Dermis microvascular lymphatic vessel endothelial cell (primary cell): ENCODE data around the gene ZNF470. TPM values are rescaled to one million over a fixed set of nuclear protein-coding genes. Genes with fewer than 3 reads are reported as not detected.

Experiments
- DNase-seq, 2 donors: peaks; one replicate each; pipeline versions ENCODE4 v3.0.0 to v3.0.0-alpha.2; 2010; ENCODE audit warnings: low read depth in 2 of 2
- total RNA-seq: library from RNA; depleted of rRNA; stranded (reverse); fragments of >200 nt; gene quantifications from 2 replicates; pipeline ENCODE4 v1.2.1, GENCODE V29; 2014

Gene ZNF470
- total RNA-seq: 3.1 and 3.5 TPM in 2 replicates

DNA sequence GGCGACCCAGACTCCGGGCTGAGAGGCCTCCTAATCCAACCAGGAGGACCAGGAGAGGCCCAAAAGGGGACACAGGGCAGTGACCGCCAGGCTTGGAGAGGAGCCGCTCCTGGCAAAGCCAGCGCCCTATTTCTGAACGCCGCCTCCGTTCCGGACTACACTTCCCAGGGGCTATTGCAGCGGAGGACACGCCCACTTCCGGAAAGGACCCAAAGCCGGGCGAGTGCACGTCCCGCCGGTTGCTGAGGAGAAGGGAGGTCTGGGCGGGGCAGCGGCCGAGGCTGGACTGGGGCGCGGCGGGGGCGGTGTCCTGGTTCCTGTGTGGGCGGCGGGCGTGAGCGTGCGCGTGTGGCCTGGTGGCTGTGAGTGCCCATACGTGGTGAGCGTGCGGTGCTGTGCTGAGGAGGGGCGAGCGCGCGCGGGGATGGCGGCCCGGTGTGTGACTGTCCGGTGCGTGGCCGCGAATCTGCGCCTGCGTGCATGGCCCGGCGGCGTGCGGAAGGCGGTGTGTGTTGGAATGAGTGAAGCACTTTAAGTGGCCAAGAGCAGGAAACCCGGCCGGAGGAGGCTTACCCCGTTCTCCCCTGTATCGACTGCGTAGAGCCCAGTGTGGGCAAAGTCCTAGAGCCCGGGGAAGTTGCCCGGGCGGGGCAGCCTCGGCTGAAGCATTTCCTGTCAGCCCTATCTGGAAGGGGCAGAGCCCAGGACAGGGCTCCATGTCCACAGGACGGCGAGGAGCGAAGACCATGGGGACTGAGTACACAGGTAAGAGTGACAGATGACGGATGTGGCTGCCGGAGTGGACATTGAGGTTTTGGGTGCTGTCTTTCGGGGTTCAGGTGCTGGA is at the start of gene ZNF470:
ZNF470 (plus strand) TSS at position 195 of the 847 bp plus-strand sequence. CDS start 2,844 bp downstream, outside the sequence.
- peak; percentile 82 to 93 for DNase-seq

DNA sequence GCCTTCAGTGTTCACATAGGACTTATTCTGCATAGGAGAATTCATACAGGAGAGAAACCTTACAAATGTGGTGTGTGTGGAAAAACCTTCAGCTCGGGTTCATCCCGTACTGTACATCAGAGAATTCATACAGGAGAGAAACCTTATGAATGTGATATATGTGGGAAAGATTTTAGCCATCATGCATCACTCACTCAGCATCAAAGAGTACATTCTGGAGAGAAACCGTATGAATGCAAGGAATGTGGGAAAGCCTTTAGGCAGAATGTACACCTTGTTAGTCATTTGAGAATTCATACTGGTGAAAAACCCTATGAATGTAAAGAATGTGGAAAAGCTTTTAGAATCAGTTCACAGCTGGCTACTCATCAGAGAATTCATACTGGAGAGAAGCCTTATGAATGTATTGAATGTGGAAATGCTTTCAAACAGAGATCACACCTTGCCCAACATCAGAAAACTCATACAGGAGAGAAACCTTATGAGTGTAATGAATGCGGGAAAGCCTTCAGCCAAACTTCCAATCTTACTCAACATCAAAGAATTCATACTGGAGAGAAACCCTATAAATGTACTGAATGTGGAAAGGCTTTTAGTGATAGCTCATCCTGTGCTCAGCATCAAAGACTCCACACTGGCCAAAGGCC is 41.9 kb upstream of the ZNF470 start:
- no peak for DNase-seq

GRCh38 chr19:56537442-56537841 is 29.8 kb upstream of the ZNF470 start:
- no peak for DNase-seq

- DNase-seq: peak; percentile 74 to 92
Observed at GRCh38 chr19:56538254-56538760, 29.0 kb upstream of the ZNF470 start.

GRCh38 chr19:56538761-56539263 is 28.5 kb upstream of the ZNF470 start, which contains the start of gene ZFP28:
TSS of gene ZFP28 (plus strand) at chr19:56538948. CDS start at chr19:56539019, 71 bp downstream.
- DNase-seq: no peak

DNA sequence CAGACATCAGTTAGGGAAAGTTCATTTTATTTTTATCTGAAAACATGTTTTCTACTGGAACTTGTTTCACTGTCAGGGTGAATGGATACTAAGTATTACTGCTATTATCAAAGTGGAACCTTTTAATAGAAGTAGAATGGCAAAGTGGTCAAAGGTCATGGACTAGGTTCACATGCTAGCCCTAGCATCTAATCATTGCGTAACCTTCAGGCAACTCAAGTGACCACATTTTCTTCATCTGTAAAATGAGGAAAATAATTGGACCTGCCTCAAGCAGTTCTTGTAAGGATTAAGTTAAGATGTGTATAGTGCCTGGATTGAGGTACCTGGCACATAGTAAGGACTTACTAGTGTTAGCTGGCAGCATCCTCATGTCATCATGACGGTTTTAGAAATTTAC is 23.5 kb upstream of the ZNF470 start:
- no peak for DNase-seq

GRCh38 chr19:56547535-56547934 is 19.7 kb upstream of the ZNF470 start:
- no peak for DNase-seq

GRCh38 chr19:56554272-56554869 is 12.9 kb upstream of the ZNF470 start:
- no peak for DNase-seq

DNA sequence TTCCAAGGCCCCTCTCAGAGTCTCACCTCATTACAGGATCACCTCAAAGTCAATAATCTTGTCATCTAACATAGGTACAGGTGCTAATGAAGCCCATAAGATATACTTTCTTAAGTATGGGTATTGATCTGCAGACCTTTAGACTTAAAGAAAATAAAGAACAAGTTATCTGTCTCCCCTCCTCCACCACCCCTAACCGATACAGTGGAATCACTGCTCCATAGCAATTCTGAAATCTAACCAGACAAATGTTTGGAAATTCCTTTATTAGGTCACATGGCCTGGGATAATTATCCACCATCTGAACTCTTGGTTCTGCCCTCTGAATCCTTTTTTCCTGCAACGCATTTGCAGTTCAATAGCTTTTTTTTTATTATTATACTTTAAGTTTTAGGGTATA is 4.5 kb upstream of the ZNF470 start:
- DNase-seq: no peak

GRCh38 chr19:56566904-56567273 is 379 bp upstream of the ZNF470 start:
- peak in 1 of 2 donors; percentile 49 for DNase-seq

DNA sequence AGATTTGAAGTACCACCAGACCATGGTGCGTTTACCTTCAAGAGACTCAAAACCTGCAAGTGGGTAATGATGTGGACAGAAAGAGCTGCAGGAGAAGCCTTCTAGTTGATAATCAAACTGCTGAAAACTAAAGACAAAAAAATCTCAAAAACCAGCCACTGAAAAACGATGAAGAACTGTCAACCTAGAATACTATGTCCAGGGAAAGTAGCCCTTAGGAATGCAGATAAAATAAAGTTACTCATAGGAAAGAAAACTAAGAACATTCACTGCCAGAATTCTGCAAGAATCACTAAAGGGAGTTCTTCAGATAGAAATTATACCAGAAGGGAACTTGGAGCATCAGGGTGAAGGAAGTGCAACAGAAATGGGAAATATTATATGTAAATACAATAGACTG is 5.3 kb downstream of the ZNF470 start:
- no peak for DNase-seq

- DNase-seq: no peak
Observed at GRCh38 chr19:56573914-56574313, 6.6 kb downstream of the ZNF470 start.

DNA sequence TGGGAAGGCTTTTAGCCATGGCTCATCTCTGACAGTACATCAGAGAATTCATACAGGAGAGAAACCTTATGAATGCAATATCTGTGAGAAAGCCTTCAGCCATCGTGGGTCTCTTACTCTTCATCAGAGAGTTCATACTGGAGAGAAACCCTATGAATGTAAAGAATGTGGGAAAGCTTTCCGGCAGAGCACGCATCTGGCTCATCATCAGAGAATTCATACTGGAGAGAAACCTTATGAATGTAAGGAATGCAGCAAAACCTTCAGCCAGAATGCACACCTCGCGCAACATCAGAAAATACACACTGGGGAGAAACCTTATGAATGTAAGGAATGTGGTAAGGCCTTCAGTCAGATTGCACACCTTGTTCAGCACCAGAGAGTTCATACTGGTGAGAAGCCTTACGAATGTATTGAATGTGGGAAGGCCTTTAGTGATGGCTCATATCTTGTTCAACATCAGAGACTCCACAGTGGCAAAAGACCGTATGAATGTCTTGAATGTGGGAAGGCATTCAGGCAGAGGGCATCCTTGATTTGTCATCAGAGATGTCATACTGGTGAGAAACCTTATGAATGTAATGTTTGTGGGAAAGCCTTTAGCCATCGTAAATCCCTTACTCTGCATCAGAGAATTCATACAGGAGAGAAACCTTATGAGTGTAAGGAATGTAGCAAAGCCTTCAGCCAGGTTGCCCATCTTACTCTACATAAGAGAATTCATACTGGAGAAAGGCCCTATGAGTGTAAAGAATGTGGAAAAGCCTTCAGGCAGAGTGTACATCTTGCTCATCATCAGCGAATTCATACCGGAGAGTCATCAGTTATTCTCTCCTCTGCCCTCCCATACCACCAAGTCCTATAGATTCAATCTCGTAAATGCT is 10.7 kb downstream of the ZNF470 start:
- DNase-seq: no peak

DNA sequence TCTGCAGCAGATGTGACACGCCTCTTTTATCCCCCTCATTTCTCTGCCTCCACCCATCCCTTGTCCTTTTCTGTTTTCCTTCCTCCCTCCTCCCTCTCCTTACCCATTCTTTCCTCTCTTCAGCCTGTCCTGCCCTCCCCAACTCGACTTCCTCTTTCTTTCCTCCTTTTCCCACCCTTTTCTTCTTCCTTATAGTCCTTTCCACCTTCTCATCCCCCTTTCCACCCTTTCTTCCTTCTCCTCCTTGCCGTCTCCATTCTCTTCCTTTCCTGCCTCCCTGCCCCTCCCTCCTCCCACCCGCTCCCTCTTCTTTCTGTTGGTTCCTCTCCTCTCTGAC is 27.1 kb downstream of the ZNF470 start:
- no peak for DNase-seq

GRCh38 chr19:56594783-56595547 is 27.7 kb downstream of the ZNF470 start, which contains the start of gene ZNF71:
TSS of gene ZNF71 (plus strand) at chr19:56595302. CDS start at chr19:56601559, 6,257 bp downstream.
- peak; percentile 66 to 89 for DNase-seq

DNA sequence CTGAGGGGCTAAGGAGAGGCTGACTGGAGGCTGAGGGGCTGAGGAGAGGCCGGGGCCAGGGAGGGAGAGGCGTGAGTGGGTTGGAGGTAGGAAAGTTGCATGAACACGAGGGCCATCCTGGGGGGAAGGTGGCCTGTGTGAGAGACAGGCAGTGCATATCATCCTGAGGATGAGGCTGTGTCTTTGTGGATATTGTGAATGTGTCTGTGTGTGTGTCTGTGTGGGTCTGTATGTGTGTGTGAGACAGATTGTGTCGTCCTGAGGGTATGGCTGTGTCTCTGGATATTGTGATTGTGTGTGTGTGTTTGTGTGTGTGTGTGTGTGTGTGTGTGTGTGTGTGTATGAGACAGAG is 28.3 kb downstream of the ZNF470 start:
- DNase-seq: no peak

DNA sequence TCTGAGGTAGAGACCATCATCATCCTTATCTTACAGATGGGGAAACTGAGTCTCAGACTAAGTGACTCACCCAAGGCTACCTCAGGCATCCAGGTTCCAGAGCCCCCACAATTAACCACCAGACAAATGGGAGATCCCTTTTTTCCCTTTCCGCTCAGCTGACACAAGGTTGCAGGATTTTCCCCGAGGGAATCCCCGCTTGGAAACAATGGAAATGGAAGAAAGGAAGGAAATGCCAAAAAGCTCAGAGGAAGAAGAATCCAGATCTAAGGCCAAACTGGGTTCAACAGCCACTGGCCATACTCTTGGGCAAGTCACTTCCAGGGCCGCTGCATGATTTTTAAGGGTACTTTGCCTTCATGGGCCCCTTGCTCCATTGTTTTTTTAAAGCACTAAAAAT is 29.4 kb downstream of the ZNF470 start:
- peak; percentile 51 to 67 for DNase-seq

- DNase-seq: no peak
Observed at GRCh38 chr19:56597696-56598095, 30.4 kb downstream of the ZNF470 start.

- DNase-seq: peak in 1 of 2 donors; percentile 3
Observed at GRCh38 chr19:56601375-56601774, 34.1 kb downstream of the ZNF470 start.

GRCh38 chr19:56603829-56604228 is 36.6 kb downstream of the ZNF470 start:
- no peak for DNase-seq
